Measurements from ENCODE around the gene SLC22A2.
"Not testable (repeated sequence)": the region's sequence is repeated elsewhere in the genome, so short reads cannot be mapped to it uniquely, and the experiment has no call there.

SLC22A2 gene

DNA sequence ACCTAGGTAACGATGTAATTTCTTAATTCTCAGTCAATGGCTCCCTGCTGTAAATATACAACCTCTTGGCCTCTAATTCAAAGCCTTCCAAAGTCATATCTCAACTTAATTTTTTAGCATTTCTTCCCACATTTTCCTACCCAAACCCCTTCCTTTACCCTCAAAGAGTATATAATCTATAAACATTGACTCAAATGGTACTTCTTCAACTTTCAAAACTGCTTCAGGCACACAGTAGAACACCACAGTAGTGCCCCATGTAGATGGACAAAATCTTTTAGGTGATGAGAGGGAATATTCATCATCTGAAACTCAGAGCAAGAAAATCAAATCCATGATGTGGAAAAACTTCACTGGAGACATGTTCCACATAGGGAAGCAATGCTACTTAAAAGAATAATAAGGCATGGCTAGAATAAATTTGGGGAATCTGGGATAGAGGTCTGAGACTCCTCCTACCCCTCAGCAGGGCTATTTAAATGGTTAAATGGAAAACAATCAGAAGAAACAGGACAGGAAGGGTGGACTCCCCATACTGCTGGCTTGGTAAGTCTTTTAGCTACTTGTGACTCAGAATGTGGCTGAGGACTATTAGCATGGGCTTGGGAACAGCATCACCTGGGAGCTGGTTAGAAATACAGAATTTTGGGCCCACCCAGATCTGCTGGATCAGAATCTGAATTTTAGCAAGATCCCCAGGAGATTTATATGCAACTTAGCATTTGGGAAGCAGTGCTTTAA, 6.4 kb downstream of the SLC22A2 start:
- in situ Hi-C loops (cut with HindIII; ENCODE audit: low sequenced_read_pairs) = no loop called here

DNA sequence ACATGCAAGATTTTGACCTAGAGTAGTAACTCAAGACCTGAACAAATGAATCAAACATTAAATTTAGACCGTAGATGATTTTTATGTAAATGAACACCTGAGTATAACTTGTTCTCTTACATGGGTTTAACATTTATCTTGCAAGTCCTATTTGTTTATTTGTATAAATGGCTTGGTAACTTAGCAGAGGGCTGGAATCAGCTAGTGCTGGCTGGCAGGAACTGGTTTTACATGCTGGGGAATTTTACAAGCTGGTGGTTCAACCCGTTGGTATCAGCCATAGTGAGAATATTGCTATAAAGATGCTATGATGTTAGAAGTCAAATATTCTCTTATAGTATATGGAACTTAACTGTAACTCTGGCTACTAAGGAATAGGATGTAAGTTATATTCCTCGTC, 8.9 kb downstream of the SLC22A2 start:
- in situ Hi-C loops (cut with HindIII; ENCODE audit: low sequenced_read_pairs) = no loop called here

DNA sequence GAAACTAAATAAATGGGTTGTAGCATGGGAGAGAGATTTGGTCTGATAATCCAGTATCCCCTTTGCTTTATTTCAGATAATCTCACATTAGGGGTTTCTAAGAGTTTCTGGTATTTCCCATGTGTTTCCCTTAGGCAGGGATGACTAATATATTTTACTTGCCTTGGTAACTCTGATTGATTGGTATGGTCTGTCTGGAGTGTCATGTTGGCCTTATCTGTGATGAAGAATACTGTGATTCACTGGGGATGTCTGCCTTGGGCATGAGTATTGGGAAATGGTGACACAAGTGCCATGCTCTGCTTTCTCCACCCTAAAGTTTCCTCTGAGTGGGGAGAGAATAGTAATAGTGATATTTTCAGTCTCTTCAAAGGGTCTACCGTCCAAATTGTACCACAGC, 10.1 kb downstream of the SLC22A2 start:
- in situ Hi-C loops (cut with HindIII; ENCODE audit: low sequenced_read_pairs) = no loop called here

DNA sequence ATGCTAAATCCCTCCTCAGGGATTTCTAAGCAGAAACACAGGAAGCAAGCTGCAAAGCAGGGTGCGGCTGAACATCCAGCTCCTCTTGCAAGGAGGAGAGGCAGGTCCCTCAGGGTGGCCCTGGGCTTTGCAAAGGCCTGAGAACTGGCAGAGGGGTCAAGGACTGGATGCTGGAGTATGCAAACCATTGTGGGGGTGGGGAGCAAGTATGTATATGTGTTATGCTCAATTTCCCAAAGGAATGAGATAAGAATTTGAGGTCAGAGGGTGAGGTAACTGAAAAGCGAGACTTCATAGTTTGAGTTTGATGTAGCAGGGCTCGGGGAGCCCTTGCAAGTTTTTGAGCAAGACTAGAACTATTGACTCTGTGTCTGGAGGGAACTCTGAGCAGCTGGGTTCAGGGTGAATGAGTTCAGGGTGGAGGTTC, 11.2 kb downstream of the SLC22A2 start:
- in situ Hi-C loops (cut with HindIII; ENCODE audit: low sequenced_read_pairs) = no loop called here

DNA sequence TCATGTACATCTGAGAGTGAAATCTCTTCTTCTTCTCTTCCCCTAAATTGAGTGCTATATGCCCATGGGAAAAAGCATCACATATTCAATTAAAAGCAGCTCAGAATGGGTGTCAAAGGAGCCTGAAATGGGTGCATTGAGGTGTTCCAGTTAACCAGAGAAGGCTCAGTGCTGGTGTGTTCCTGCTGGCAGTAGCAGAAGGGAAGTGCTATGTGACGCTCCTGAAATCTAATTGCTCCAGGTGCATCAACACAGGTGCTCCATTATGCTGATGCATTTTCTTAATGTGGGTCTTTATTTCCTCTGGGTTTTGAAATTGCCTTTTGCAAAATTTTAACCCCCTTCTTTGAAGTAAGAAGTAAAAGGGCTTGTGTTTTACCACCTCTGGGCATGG, 17.9 kb downstream of the SLC22A2 start:
- in situ Hi-C loops (cut with HindIII; ENCODE audit: low sequenced_read_pairs) = no loop called here

DNA sequence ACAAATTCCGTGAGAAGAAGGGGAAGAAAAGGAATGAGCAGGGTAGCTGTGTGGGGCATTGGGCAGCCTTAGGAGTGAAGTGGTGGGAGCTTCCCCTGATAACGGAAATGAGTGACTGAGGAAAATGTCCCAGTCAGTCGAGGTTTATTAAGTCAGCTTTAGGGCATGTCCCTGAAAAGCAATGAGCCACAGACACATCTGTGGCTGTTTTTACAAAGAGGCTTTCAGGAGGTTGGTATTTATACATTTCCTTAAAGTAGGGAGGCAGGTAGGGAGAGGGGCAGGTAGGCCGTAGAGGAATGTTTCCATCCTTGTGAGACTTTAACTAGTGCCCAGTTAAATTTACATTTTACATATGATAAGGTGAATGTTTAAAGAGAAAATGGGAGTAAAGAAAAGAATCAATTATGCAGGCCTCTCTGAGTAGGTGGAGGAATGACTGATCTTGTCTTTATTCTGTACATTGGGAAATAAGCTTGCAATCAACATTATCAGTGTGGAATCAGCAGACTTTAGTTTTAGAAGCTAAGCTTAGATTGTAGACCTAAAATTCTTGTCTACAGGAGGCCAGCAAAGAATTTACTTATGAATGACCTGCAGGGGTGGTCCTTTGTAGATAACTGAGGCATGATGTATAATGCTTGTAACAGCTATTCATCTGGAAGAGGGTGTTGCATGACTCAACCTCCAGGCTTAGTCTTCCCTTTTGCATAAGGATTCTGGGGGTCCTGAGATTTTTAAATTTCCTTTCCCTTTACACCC, 18.5 kb downstream of the SLC22A2 start:
- in situ Hi-C loops (cut with HindIII; ENCODE audit: low sequenced_read_pairs) = no loop called here

DNA sequence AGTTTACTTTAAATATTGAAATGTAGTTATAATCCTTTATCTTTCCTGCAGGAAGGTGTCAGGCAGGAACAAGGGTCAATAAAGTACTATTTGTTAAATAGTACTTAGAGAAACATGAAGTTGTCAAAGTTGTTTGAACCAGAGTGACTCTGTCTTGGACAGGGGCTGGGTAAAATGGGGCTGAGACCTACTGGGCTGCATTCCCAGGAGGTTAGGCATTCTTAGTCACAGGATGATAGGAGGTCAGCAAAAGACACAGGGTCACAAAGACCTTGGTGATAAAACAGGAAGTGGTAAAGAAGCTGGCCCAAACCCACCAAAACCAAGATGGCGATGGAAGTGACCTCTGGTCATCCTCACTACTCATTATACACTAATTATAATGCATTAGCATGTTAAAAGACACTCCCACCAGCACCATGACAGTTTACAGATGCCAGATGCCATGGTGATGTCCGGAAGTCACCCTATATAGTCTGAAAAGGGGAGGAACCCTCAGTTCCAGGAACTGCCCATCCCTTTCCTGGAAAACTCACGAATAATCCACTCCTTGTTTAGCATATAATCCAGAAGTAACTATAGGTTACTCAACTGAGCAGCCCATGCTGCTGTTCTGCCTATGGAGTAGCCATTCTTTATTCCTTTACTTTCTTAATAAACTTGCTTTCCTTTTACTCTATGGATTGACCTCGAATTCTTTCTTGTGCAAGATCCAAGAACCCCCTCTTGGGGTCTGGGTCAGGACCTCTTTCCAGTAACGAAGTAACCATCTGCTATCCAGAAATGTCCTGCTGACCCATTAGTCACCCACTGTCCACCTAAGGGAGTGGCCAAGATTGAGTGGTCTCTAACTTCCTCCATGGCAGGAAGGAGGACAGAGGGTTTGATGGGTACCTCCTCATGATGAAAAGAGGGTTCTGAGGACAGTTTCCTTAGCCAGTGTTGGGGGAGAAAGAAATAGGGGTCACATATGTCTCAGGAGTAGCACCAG, 19.6 kb downstream of the SLC22A2 start:
- in situ Hi-C loops (cut with HindIII; ENCODE audit: low sequenced_read_pairs) = no loop called here

DNA sequence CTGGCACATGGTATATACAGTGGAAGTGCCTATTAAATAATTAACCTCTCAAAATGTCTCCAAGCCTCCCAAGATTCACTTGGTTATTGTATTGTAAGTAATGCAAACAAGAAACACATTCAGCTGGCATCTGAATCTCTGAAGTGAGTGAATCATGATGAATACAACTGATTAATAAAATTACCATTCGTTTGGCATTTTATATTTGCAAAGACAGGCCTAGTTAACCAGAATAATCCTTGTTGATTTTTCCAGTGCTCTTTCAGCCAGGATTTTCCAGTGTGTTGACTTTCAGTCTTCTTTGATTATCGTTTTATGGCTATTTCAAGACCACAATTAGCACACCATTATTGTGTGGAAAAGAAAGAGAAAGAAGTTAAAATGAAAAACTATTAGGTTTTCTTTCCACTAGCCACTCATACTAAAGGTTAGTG, 20.3 kb downstream of the SLC22A2 start:
- in situ Hi-C loops (cut with HindIII; ENCODE audit: low sequenced_read_pairs) = no loop called here

DNA sequence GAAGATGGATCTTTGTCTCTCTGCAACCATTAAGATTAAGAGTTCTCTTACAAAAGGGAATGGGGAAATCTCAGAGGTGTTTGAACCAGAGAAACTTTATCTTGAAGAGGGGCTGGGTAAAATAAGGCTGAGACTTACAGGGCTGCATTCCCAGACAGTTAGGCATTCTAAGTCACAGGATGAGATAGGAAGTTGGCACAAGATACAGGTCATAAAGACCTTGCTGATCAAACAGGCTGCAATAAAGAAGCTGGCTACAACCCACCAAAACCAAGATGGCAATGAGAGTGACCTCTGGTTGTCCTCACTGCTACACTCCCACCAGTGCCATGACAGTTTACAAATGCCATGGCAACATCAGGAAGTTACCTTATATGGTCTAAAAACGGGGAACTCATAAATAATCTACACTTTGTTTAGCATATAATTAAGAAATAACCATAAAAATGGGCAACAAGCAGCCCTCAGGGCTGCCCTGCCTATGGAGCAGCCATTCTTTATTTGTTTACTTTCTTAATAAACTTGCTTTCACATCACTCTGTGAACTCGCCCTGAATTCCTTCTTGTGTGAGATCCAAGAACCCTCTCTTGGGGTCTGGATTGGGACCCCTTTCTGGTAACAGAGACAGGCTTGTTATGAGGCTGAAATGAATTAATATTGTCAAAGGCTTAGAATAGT, 20.9 kb downstream of the SLC22A2 start:
- in situ Hi-C loops (cut with HindIII; ENCODE audit: low sequenced_read_pairs) = not testable (repeated sequence)

DNA sequence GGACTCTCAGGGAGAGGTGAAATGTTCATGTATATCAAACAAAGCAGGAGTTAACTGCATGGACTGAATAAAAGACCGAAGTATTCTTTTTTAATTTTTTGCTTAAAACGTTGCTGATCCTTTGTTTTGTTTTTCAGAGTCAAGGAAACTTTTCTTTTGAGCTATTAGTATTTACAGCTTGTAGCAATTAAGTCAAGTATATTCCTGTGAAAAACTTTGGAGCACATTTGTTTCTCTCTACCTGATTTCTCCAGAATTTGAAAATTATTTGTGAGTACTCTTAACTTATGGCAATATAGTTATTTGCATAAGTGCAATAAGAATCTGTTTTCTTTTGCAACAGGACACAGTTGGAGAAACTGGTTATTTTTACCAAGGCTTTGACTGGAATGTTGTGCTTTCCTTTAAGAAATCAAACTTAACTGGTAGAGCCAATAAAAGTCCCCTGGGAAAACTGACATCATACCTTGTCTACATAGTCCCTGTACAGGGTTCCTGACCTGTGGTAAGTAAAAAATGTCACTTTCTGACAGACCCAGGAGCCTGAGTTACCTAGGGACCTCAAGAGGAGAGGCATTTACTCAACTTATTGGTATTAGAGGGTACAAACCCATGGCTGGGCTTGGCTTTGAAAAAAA, 22.3 kb downstream of the SLC22A2 start:
- in situ Hi-C loops (cut with HindIII; ENCODE audit: low sequenced_read_pairs) = not testable (repeated sequence)

DNA sequence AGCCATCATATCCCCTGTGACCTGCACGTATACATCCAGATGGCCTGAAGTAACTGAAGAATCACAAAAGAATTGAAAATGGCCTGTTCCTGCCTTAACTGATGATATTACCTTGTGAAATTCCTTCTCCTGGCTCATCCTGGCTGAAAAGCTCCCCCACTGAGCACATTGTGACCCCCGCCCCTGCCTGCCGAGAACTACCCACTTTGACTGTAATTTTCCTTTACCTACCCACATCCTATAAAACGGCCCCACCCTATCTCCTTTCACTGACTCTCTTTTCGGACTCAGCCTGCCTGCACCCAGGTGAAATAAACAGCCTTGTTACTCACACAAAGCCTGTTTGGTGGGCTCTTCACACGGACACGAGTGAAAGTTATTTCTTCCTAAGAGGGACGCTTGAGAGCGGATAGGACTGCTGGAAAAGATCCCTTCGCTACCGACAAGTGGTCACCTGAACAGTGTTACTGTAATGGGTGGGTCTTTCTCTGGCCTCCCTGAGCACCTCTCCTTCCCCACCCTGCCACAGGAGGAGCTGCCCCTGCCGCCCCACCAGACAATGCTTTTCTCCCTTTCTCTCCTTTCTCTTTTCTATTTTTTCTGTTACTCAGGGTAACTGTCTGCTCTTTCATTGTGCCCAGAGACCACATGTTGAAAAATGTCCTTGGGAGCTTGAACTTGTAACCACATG, 24.5 kb downstream of the SLC22A2 start:
- in situ Hi-C loops (cut with HindIII; ENCODE audit: low sequenced_read_pairs) = not testable (repeated sequence)

DNA sequence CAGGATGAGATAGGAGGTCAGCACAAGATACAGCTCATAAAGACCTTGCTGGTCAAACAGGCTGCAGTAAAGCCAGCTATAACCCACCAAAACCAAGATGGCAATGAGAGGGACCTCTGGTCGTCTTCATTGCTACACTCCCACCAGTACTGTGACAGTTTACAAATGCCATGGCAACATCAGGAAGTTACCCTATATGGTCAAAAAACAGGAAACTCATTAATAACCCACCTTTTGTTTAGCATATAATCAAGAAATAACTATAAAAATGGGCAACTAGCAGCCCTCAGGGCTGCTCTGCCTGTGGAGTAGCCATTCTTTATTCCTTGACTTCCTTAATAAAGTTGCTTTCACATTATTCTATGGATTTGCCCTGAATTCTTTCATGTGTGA, 30.9 kb downstream of the SLC22A2 start:
- in situ Hi-C loops (cut with HindIII; ENCODE audit: low sequenced_read_pairs) = no loop called here

DNA sequence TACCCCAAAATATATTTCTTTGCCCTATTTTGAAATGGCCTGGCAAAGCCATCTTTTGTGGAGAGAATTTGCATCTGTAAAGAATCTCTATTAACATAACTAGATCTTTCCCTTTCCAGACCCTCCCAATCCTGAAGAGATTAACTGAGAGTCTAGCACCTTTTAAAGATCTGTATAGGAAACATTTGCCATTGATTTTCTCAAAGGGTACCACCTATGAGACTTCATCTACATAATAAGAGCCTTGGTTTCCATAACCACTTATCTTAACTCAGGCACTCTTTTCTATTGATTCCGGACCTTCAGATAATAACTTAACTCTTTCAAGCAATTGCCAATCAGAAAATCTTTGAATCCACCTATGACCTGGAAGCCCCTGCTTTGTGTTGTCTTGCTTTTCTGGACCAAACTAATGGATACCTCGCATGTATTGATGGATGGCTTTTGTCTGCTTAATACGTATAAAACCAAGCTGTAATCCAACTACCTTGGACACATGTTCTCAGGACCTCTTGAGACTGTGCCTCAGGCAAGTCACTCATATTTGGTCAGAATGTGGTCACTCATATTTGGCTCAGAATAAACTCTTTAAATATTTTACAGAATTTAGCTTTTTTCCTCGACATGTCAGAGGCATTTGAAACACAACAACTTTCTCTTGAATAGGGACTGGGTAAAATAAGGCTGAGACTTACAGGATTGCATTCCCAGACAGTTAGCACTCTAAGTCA, 31.4 kb downstream of the SLC22A2 start:
- in situ Hi-C loops (cut with HindIII; ENCODE audit: low sequenced_read_pairs) = no loop called here

DNA sequence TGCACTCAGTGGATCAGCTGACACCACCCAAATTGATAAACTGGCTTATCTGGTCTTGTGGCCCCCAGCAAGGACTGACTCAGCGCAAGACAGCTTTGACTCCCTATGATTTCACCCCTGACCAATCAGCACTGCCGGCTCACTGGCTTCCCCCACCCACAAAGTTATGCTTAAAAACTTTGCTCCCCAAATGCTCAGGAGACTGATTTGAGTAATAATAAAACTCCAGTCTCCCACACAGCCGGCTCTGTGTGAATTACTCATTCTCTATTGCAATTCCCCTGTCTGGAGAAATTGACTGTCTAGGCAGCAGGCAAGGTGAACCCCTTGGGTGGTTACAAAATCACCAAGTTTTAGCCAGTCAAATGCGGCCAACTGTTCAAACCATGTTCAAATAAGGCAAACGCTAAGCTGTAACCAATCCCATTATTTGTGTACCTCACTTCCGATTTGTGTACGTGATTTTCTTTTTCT, 32.5 kb downstream of the SLC22A2 start:
- in situ Hi-C loops (cut with HindIII; ENCODE audit: low sequenced_read_pairs) = no loop called here

DNA sequence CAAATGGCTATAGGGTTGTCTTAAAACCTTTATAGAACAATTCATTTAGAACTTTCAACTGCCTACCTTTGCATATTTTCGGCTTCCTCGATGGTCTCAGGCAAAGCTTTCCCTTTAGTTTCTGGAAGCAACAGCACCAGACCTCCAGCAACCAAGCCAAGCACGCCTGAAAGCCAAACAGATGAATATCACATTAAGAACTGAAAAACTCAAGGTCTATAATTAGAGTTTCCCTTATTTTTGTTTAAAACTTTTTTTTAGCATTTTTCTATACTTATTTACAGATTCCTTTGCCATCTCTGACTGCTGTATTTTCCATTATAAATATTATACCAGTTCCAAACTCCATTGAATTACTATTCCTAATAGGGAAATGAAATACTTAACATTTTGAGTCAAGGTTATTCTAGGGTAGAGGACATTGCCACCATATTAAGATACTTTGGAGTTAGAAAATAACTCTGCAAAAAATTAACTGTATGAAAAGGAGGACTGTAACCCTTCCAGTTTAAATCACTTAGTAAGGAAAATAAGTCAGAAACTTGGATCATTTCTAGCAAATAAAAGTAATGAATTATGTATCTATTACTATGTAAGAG, 33.9 kb downstream of the SLC22A2 start:
- in situ Hi-C loops (cut with HindIII; ENCODE audit: low sequenced_read_pairs) = loop anchor here (5.0 kb wide), 1 partner anchor 63 kb away; no protein-coding TSS in a partner anchor

DNA sequence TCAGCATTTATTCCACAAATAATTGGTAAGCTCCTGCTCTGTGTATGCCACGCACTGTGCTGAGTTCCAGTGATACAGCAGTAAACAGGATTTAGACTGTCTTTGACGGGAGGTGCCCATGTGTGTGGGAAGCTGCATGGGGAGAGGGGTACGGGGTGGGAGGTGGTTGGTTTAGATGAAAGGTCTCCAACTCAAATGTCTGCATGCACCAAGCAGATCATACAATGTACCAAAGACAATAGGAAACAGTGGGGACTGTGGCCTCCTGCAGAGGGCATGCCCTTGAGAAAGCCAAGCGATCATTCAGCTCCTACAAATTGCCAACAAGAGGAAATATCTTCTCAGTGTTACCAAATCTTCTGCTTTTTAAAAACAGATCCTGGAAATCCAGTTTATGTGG, 36.1 kb downstream of the SLC22A2 start:
- in situ Hi-C loops (cut with HindIII; ENCODE audit: low sequenced_read_pairs) = loop anchor here (5.0 kb wide), 1 partner anchor 65 kb away; no protein-coding TSS in a partner anchor

DNA sequence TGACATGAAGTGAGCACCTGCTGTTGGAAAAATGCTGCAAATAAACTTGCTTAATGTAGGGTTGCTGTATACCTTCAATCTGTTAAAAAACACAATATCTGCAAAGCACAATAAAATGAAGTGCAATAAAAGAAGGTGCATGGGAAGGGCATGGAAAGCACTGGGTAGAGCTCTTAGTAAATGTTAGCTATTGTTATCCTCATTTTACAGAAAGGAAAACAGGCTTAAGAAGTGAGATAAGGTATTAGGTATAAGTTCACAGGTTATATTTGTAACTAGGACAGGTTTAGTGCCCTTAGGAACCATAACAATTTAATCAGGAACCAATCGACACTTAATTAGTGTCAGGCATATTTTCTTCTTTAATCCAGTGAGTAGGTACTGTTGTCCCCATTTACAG, 36.7 kb downstream of the SLC22A2 start:
- in situ Hi-C loops (cut with HindIII; ENCODE audit: low sequenced_read_pairs) = loop anchor here (5.0 kb wide), 1 partner anchor 65 kb away; no protein-coding TSS in a partner anchor

DNA sequence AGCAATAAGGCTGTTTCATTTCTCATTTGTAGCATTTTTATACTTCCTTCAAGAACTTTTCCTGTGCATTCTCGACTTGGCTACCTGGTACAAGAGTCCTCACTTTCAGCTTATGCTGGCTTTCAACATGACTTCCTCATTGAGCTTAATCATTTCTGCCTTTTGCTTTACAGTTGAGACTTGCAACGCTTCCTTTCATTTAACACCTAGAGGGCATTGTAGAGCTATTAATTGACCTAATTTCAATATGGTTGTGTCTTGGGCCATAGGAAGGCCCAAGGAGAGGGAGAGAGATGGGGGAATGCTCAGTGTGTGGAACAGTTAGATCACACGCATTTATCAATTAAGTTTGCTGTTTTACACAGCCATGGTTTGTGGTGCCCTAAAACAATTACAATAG, 37.2 kb downstream of the SLC22A2 start:
- in situ Hi-C loops (cut with HindIII; ENCODE audit: low sequenced_read_pairs) = loop anchor here (5.0 kb wide), 1 partner anchor 66 kb away; no protein-coding TSS in a partner anchor
